GM21619 (cell line): ENCODE results near the gene C19orf73.

Experiments used
- ATAC-seq: cut with Tn5 transposase; IDR thresholded peaks from one replicate; pipeline ENCODE4 v1.9.1; 2021; ENCODE audit not compliant: unreplicated experiment

The C19orf73 gene

GRCh38 chr19:49070416-49070815, 48.5 kb downstream of the C19orf73 start:
- ATAC-seq: no peak

- ATAC-seq: no peak
Observed at GRCh38 chr19:49069026-49069425, 49.9 kb downstream of the C19orf73 start.
